Neural cell (in vitro differentiated cells): Measurements from ENCODE around the gene SORCS1. TPM values are rescaled to one million over a fixed set of nuclear protein-coding genes. Genes with fewer than 3 reads are reported as not detected.

Experiments
- H2AFZ ChIP-seq: fragments of 200-600, 300-800 bp; sonication (generic), shearing (Covaris generic); 2 replicates; pipeline ENCODE4 v1.6.0; 2014; ENCODE audit warnings: low read depth, mild to moderate bottlenecking, antibody characterized with exemption, low read length, moderate library complexity
- H3F3A ChIP-seq: fragments of 200-600 bp; shearing (Covaris generic); 2 replicates; pipeline ENCODE4 v1.6.1; 2016; ENCODE audit warnings: mild to moderate bottlenecking, moderate library complexity, mixed read lengths, antibody characterized with exemption, low read length; ENCODE audit not compliant: insufficient read depth, poor library complexity, severe bottlenecking
- H3K27ac ChIP-seq: fragments of 200-600, 300-800 bp; sonication (generic), shearing (Covaris generic); 2 replicates; pipeline ENCODE4 v1.5.1; 2014; ENCODE audit warnings: mild to moderate bottlenecking, low read length, moderate library complexity
- H3K27me3 ChIP-seq: fragments of 300-800, 200-600 bp; sonication (generic), shearing (Covaris generic); 2 replicates; pipeline ENCODE4 v1.6.0; 2014; ENCODE audit warnings: mild to moderate bottlenecking, low read depth, low read length, moderate library complexity; ENCODE audit not compliant: insufficient read depth
- H3K36me3 ChIP-seq: fragments of 300-800, 200-600 bp; sonication (generic), shearing (Covaris generic); 2 replicates; pipeline ENCODE4 v1.5.1; 2014; ENCODE audit warnings: mild to moderate bottlenecking, antibody characterized with exemption, low read length, moderate library complexity; ENCODE audit not compliant: insufficient read depth
- H3K4me2 ChIP-seq: fragments of 300-800, 200-600 bp; sonication (generic), shearing (Covaris generic); 2 replicates; pipeline ENCODE4 v1.6.0; 2014; ENCODE audit warnings: mild to moderate bottlenecking, low read length
- H3K4me3 ChIP-seq: fragments of 300-800, 200-600 bp; sonication (generic), shearing (Covaris generic); 2 replicates; pipeline ENCODE4 v1.5.1; 2014; ENCODE audit warnings: mild to moderate bottlenecking, low read length, moderate library complexity
- H3K79me2 ChIP-seq: fragments of 200-600 bp; shearing (Covaris generic); replicated peaks from 2 replicates; pipeline ENCODE4 v1.6.0; 2014; ENCODE audit warnings: mild to moderate bottlenecking, low read length, moderate library complexity; ENCODE audit not compliant: insufficient read depth
- H3K9ac ChIP-seq: fragments of 300-800, 200-600 bp; sonication (generic), shearing (Covaris generic); 2 replicates; pipeline ENCODE4 v1.6.1; 2016; ENCODE audit warnings: mild to moderate bottlenecking, low read length, mixed read lengths
- H3K9me2 ChIP-seq: fragments of 200-600 bp; shearing (Covaris generic); 2 replicates; pipeline ENCODE4 v1.6.1; 2016; ENCODE audit warnings: mild to moderate bottlenecking, low read length, mixed read lengths; ENCODE audit not compliant: insufficient read depth
- H3K9me3 ChIP-seq: fragments of 200-600, 300-800 bp; sonication (generic), shearing (Covaris generic); 2 replicates; pipeline ENCODE4 v1.6.1; 2016; ENCODE audit warnings: mild to moderate bottlenecking, mixed run types, low read length, moderate library complexity, mixed read lengths
- H4K20me1 ChIP-seq: fragments of 200-600 bp; shearing (Covaris generic); 2 replicates; pipeline ENCODE4 v1.6.1; 2016; ENCODE audit warnings: mild to moderate bottlenecking, mixed run types; ENCODE audit not compliant: insufficient read depth
- CTCF ChIP-seq: fragments of 450-650 bp; IDR thresholded peaks from 2 replicates; pipeline ENCODE4 v1.5.1; 2014; ENCODE audit warnings: antibody characterized with exemption, mild to moderate bottlenecking, moderate library complexity; ENCODE audit not compliant: poor library complexity, severe bottlenecking
- EP300 ChIP-seq: fragments of 450-650 bp; conservative IDR thresholded peaks from 2 replicates; pipeline ENCODE4 v1.6.1; 2014; ENCODE audit warnings: antibody characterized with exemption, mild to moderate bottlenecking, moderate library complexity; ENCODE audit not compliant: poor library complexity, severe bottlenecking
- EZH2 ChIP-seq: fragments of 200-600, 300-800 bp; shearing (Covaris generic), sonication (generic); IDR thresholded peaks from 2 replicates; pipeline ENCODE4 v1.6.1; 2014; ENCODE audit warnings: antibody characterized with exemption, low read length, borderline replicate concordance, mild to moderate bottlenecking; ENCODE audit not compliant: insufficient read depth, poor library complexity, severe bottlenecking
- MXI1 ChIP-seq: fragments of 450-650 bp; conservative IDR thresholded peaks from 2 replicates; pipeline ENCODE4 v1.6.1; 2014; ENCODE audit warnings: antibody characterized with exemption, mild to moderate bottlenecking; ENCODE audit not compliant: poor library complexity, severe bottlenecking
- POLR2AphosphoS5 ChIP-seq: IDR thresholded peaks from 2 replicates; pipeline ENCODE4 v1.6.1; 2012
- RAD21 ChIP-seq: fragments of 450-650 bp; conservative IDR thresholded peaks from 2 replicates; pipeline ENCODE4 v1.6.1; 2014; ENCODE audit warnings: antibody characterized with exemption, mild to moderate bottlenecking, moderate library complexity
- SMC3 ChIP-seq: fragments of 450-650 bp; conservative IDR thresholded peaks from 2 replicates; pipeline ENCODE4 v1.6.1; 2014; ENCODE audit warnings: antibody characterized with exemption, mild to moderate bottlenecking, moderate library complexity; ENCODE audit not compliant: poor library complexity
- TAF1 ChIP-seq: IDR thresholded peaks from 2 replicates; pipeline ENCODE4 v1.6.1; 2012; ENCODE audit warnings: low read depth
- polyA plus RNA-seq: library from polyadenylated mRNA; depleted of rRNA; stranded (reverse); fragments of >200 nt; gene quantifications from 2 replicates; pipeline ENCODE4 v1.2.3, GENCODE V29; 2014
- TF ChIP-seq, protein P1 (sequence below): IDR thresholded peaks from 2 replicates; pipeline ENCODE4 v1.6.1; 2012; ENCODE audit warnings: borderline replicate concordance

Gene SORCS1
- polyA plus RNA-seq, 1 donor from 2014 or later: 27.0 TPM

DNA sequence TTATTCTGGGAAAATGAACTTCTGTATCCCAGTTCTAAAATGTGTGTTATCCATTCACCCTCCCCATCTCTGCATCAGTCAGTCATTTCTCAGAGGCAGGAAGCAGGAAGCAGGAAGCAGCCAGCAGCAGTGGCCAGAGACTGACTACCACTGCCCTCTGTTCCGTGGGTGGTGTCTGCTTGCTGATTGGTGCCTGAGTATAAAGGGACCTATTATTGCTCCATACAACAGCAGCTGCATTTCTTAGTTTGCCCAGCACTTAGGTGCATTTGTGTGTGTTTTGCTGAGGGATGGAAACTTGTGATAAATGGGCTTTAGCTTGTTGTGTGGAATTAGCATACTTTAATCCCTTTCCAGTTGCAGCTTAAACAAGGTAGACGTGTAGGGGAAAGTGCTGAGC, 582.2 kb downstream of the SORCS1 start:
- Histone ChIP-seq H3K27me3 (no peaks in the 10 kb centered on the region), H3K79me2 (no peaks in the 10 kb centered on the region), H3K4me2 (no peak overlapping the region), H3K4me3 (no peak overlapping the region), H4K20me1 (no peaks in the 10 kb centered on the region), H3K36me3 (no peaks in the 10 kb centered on the region), H2AFZ (no peak overlapping the region), H3K9ac (no peak overlapping the region), H3K9me2 (no peaks in the 10 kb centered on the region), H3K27ac (no peak overlapping the region), H3K9me3 (no peaks in the 10 kb centered on the region), H3F3A (no peaks in the 10 kb centered on the region)
- TF ChIP-seq RAD21: no peak
- TF ChIP-seq CTCF: no peak
- no peak for TF ChIP-seq EZH2
- TF ChIP-seq POLR2AphosphoS5: no peak
- TF ChIP-seq, protein P1, sequence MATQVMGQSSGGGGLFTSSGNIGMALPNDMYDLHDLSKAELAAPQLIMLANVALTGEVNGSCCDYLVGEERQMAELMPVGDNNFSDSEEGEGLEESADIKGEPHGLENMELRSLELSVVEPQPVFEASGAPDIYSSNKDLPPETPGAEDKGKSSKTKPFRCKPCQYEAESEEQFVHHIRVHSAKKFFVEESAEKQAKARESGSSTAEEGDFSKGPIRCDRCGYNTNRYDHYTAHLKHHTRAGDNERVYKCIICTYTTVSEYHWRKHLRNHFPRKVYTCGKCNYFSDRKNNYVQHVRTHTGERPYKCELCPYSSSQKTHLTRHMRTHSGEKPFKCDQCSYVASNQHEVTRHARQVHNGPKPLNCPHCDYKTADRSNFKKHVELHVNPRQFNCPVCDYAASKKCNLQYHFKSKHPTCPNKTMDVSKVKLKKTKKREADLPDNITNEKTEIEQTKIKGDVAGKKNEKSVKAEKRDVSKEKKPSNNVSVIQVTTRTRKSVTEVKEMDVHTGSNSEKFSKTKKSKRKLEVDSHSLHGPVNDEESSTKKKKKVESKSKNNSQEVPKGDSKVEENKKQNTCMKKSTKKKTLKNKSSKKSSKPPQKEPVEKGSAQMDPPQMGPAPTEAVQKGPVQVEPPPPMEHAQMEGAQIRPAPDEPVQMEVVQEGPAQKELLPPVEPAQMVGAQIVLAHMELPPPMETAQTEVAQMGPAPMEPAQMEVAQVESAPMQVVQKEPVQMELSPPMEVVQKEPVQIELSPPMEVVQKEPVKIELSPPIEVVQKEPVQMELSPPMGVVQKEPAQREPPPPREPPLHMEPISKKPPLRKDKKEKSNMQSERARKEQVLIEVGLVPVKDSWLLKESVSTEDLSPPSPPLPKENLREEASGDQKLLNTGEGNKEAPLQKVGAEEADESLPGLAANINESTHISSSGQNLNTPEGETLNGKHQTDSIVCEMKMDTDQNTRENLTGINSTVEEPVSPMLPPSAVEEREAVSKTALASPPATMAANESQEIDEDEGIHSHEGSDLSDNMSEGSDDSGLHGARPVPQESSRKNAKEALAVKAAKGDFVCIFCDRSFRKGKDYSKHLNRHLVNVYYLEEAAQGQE: no peak
- TF ChIP-seq MXI1: no peak
- TF ChIP-seq TAF1: no peak
- no peak for TF ChIP-seq EP300
- no peak for TF ChIP-seq SMC3

DNA sequence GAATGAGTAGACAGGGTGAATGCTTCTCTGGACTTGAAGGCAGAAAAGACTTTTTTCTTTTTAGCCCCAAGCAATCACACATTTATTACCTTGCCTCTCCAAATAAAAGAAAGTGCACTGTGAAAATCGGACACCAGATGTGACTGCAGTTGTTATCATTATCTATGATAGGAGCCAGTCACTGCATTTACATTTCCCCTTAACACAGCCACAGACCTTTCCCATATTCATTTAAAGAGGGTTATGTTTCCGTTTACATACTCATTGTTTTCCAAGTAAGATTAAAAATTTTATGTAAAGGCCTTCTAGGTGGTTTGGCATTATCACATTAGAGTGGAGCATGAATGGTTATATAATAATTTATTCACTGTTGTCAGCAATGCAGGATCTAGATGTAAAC, 586.8 kb downstream of the SORCS1 start:
- Histone ChIP-seq H3F3A (no peaks in the 10 kb centered on the region), H2AFZ (no peak overlapping the region), H4K20me1 (no peaks in the 10 kb centered on the region), H3K4me3 (no peak overlapping the region), H3K79me2 (no peaks in the 10 kb centered on the region), H3K9me3 (no peaks in the 10 kb centered on the region), H3K36me3 (no peaks in the 10 kb centered on the region), H3K27me3 (no peaks in the 10 kb centered on the region), H3K4me2 (no peak overlapping the region), H3K9ac (no peak overlapping the region), H3K27ac (no peak overlapping the region), H3K9me2 (no peaks in the 10 kb centered on the region)
- TF ChIP-seq MXI1 (no peak), EZH2 (no peak), SMC3 (no peak), RAD21 (no peak), EP300 (no peak), POLR2AphosphoS5 (no peak), CTCF (no peak), TAF1 (no peak)
- TF ChIP-seq, protein P1: no peak
